HTR-8/SVneo (cell line): ENCODE data around the gene PRKCB.
"Not testable (repeated sequence)": the region's sequence is repeated elsewhere in the genome, so short reads cannot be mapped to it uniquely, and the experiment has no call there.

ENCODE experiments used
- DNase-seq: peaks from one replicate; pipeline ENCODE4 v3.0.0; 2011; ENCODE audit warnings: low spot score, mixed read lengths; ENCODE audit not compliant: insufficient read length
- FAIRE-seq: peaks from 2 replicates; lab custom pipeline; 2011; peaks lifted over from hg19 to GRCh38; lab: Jason Lieb, UNC

The PRKCB gene

DNA sequence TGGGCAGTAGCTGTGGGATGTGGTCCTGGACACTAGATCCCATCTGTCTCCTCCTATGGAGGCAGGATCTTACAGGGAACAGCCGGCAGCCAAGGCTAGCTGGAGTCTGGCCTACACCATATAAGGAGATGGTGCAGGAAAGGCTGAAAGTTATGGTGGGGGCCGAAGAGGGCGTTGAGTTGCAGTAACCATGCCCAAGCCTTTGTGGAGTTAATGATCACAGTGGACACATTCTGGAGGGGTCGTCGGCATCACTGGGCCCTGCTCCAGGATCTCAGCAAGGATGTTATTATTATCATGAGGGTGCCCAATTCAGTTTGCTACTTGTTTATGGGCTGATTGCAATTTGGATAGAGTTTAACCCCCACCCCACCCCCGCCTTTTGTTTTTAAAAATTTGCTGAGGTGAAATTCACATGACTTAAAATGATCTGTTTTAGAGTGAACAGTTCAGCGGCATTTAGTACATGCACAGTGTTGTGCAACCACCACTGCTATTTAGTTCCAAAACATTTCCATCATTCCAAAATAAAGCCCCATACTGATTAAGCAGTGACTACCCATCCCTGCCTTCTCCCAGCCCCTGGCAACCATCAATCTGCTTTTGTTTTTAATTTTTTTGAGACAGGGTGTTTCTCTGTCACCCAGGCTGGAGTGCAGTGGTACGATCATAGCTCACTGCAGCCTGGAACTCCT lies 236.0 kb downstream of the PRKCB start:
- no peak for DNase-seq
- FAIRE-seq: no peak

- FAIRE-seq (no peak), DNase-seq (no peak)
Observed at GRCh38 chr16:24073321-24073720, 237.5 kb downstream of the PRKCB start.

DNA sequence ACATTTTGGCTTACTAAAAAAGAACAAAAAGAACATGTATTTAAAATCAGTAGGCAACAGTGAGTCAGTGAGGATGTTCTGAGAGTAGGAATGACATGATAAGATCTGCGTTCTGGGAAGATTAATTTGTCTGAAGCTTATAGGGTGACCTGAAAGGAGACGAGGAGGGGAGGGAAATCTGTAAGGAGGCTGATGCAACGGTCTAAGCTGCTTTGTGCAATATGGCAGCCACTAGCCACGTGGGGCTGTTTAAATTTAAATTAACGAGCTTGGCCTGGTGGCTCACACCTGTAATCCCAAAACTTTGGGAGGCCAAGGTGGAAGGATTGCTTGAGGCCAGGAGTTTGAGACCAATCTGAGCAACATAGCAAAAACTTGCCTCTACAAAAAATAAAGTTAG lies 238.8 kb downstream of the PRKCB start:
- no peak for FAIRE-seq
- no peak for DNase-seq

DNA sequence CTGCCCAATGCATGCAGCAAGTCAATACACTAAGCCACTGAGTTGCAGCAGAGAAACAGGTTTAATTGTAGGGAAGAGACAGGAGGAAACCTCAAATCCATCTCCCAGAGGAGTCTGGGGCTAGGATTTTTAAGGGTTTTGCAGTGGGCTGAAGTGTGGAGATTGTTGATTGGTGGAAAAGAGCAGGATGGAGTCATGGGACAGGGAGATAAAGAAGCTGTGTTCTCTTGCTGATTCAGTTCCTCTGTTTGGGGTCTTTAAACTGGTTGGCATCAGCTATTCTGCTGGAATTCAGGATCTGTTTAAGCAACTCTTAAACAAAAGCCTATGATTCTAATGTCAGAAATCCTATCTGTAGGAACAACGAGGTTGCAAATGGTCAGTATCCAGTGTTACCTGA lies 239.5 kb downstream of the PRKCB start:
- DNase-seq: no peak
- FAIRE-seq: no peak

GRCh38 chr16:24075931-24076716 lies 240.3 kb downstream of the PRKCB start:
- FAIRE-seq (no peak), DNase-seq (no peak)

- FAIRE-seq (no peak), DNase-seq (no peak)
Observed at GRCh38 chr16:24077292-24077691, 241.5 kb downstream of the PRKCB start.

- FAIRE-seq (no peak), DNase-seq (no peak)
Observed at GRCh38 chr16:24077966-24078365, 242.2 kb downstream of the PRKCB start.

DNA sequence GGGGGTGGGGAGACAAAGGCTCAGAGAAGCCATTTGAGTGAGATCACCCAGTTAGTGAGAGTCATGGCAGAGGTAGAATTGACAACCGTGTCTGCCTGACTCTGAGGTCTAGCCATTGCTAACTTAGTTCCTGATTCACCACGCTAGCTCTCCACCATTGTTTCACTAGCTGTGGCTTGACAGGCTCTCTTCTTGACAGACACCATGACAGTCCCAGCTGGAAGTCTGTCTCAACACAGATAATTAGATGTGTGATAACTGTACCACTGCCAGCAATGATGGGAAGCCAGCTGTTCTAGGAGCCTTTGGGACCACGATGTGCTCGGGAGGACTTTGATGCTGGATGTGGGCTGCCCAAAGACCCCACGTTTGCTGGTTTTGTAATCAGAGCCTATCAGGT lies 249.9 kb downstream of the PRKCB start:
- no peak for FAIRE-seq
- no peak for DNase-seq

DNA sequence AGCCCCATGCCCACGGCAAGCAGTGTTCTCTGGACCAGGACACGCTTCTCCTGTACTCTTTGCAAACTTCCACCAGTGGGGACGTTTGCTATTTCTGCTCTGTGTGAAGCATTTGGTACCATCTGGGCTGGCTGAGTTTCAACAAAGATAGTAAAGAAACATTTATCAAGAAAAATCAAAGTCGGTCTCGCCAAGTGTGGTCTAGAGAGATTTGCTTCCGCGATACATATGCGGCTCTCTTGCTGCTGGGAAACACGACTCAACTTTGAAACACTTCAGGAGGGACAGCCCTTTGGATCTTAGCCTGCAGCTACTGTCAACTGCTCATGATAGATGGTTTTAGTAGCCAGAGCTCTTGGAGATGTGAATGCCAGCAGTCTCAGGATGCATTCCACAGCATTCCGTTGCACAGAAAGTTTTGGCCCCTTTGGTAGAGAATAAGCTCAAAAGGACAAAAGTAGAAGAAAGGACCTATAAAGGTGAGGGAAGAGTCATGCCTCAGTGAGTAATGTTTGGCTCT lies 252.2 kb downstream of the PRKCB start:
- DNase-seq (no peak), FAIRE-seq (no peak)

- FAIRE-seq (no peak), DNase-seq (no peak)
Observed at GRCh38 chr16:24088767-24089166, 253.0 kb downstream of the PRKCB start.

GRCh38 chr16:24091125-24091524 lies 255.3 kb downstream of the PRKCB start:
- DNase-seq (no peak), FAIRE-seq (no peak)

DNA sequence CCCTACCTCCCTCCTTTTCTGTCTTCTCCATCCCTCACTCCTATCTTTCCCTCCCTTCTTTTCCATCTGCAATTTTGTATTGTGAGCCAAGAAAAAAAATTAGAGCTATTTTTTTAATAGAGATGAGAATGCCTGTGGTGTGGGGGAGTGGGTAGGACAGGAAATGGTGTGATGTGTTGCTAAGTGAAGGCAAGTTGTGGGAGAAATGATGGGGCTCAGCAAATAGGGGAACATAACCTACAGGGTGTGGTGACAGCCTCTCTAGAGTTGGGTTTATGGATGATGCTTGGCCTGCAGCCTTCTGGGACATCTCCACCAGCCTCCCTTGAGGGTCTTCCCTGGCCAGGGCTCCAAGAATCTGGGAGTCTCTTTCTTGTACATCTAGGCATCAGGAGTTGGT lies 257.3 kb downstream of the PRKCB start:
- FAIRE-seq (no peak), DNase-seq (no peak)

DNA sequence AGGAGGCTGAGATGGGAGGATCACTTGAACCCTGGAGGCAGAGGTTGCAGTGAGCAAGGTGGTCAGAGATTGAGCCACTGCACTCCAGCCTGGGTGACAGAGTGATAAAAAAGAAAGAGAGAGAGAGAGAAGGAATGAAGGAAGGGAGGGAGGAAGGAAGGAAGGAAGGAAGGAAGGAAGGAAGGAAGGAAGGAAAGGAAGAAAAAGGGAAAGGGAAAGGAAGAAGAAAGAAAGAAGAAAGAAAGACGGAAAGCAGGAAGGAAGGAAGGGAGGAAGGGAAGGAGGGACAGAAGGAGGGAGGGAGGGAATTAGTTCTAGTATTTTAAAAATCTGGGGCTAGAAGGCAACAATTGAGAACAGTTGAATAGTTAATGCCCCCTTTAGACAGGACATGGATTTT lies 258.9 kb downstream of the PRKCB start:
- no peak for DNase-seq
- no peak for FAIRE-seq

DNA sequence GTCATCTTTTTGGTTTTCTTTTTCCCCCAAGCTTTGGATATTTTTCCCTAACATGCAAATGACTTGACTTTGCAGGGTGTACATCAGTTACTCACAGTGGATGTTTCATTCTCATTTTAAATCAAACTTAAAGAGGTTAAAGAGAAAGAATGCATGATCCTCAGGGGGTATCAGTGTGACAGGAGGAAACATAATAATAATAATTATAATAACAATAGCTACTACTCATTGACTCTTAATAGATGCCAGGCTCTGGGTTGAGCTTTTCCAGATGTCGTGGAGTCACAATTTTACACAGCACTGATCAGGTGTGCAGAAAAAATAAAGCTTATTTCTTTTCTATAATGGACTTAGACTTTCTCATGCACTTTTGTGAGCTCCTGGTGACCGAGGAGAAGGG lies 263.1 kb downstream of the PRKCB start:
- FAIRE-seq (no peak), DNase-seq (no peak)

DNA sequence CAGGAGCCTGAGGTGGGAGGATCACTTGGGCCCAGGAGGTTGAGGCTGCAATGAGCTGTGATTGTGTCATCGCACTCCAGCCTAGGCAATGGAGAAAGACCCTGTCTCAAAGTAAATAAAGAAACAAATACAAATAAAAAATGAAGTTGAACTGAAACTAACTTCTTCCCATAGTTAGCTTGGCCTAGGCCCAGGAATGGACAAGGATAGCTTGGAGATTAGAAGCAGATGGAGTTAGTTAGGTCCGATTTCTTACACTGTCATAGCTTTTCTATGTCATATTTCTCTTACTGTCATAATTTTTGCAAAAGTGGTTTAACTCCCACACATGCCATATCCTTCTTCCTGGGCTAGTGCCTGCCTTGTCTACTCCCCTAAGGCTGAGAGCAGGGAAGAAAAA lies 265.6 kb downstream of the PRKCB start:
- DNase-seq (no peak), FAIRE-seq (no peak)

DNA sequence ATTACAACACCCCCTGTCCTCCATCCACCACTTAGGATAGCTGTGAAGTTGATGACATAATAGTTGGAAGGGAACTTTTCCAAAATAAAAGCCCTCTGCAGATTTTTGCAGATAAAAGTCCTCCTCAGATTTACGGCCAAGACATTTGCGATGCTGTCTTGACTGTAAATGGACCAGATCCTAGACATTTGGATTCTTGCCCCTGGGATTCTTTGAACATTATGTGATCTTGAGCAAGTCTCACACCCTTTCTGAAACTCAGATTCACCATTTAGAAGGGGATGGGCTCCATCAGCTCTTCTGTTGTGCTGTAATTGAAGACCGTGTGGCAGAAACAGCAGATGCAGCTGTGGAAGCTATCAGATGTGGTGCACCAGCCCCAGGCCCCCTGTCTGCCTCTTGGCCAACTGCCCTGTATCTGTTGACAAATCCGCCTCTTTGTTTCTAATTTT lies 266.5 kb downstream of the PRKCB start:
- FAIRE-seq: no peak

DNA sequence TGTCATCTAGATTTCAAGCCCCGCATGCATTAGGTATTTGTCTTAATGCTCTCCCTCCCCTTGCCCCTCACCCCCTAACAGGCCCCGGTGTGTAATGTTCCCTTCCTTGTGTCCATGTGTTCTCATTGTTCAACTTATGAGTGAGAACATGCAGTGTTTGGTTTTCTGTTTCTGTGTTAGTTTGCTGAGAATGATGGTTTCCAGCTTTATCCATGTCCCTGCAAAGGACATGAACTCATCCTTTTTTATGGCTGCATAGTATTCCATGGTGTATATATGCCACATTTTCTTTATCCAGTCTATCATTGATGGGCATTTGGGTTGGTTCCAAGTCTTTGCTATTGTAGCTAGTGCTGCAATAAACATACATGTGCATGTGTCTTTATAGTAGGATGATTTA lies 269.7 kb downstream of the PRKCB start:
- not testable (repeated sequence) for DNase-seq, FAIRE-seq

More for the DNA sequence above, 266.5 kb downstream of the PRKCB start:
- DNase-seq: no peak

GRCh38 chr16:24108090-24108489 lies 272.3 kb downstream of the PRKCB start:
- DNase-seq, FAIRE-seq: not testable (repeated sequence)

DNA sequence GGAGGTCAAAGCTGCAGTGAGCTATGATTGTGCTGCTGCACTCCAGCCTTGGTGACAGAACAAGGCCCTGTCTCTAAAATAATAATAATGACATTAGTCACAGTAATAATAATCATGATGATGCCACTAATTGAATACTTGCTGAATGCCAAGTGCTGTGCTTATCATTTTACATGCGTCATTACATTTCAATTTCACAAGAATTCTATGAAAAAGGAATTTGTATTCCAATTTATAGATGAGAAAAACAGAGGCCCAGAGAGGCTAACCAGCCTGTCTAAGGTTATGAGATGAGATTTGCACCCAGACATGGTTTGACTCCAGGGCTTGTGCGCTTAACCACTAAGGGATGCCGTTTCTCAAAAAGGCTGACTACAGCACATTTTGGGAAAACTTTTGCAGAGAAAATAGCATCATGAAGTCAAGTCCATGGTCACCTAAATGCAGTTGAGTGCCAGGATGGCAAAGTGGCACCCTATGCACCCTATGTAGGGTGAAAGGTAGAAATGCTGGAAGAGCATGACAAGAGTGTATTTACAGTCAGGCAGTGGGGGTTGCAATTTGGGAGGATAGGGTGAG lies 276.0 kb downstream of the PRKCB start:
- FAIRE-seq: no peak
- no peak for DNase-seq

DNA sequence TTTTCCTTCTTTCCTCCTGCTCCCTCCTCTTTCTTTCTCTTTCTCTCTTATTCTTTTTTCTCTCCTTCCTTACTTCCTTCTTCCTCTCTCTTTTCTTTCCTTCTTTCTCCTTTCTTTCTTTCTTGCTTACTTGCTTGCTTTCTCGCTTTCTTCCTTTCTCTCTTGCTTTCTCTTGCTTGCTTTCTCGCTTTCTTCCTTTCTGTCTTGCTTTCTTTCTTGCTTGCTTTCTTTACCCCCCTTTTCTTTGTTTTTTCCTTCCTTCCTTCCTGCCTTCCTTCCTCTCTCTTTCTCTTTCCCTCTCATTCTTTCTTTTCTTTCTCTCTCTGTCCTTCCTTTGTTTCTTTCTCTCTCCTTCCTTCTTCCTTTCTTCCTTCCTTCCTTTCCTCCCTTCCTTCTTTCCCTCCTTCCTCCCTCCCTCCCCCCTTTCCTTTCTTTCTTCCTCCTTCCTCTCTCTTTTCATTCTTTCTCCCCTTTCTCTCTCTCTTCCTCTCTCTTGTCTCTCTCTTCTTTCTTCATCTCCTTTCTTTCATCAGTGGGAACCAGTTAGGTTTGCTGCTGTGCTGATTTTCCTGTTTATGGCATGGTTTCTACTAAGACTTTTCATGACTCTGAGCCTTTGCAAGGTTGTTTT lies 277.4 kb downstream of the PRKCB start:
- FAIRE-seq (no peak), DNase-seq (no peak)

GRCh38 chr16:24114876-24115275 lies 279.1 kb downstream of the PRKCB start:
- DNase-seq: no peak
- no peak for FAIRE-seq
